ENCODE results near the gene RNF150. TPM values are rescaled to one million over a fixed set of nuclear protein-coding genes. Genes with fewer than 3 reads are reported as not detected.

The RNF150 gene
- total RNA-seq, 1 donor from 2014 or later = 56.5 TPM

DNA sequence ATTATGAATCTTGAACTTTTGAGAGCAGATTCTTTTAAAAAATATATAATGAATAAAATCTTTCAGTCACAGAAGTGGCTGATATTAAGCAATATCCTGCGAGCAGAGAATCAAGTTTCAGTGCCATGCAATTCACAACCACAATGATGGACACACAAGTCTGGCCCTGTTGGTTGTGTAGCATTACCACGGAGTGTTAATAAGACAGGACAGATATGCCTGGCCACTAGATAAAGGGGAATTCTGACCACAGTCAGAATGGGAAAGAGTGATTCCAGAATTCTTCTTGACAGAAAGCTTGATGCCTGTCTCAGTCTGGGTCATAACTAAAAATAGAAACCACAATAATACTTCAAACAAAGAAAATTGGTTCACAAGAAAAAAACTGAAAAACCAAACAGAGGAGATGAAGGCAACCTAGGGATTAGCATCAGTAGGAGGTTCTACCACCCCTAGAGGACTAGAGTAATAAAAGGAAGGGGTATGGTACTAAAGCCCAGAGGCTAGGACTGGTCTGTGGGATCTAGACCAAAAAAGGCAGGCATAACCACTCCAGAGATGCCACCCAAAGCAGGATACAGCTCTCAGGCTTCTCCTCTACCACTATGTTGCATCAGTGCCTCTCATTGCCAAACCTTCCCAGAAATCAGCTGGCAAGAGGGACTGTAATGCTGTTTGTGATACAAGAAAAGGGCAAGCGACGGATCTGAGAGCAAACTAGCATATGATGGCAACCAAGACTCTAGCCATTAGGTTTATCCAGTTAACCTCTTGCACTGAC lies 59.0 kb downstream of the RNF150 start:
- H3K36me3 Mint-ChIP-seq (ENCODE audit: unreplicated experiment) = peaks cover 2% of the 10 kb centered on the region
- H3K4me1 Mint-ChIP-seq (ENCODE audit: unreplicated experiment) = peaks cover 44% of the 10 kb centered on the region
- no peak overlapping the region for H3K4me3 Mint-ChIP-seq (ENCODE audit: unreplicated experiment)
- DNase-seq (ENCODE audit: extremely low spot score, unreplicated experiment) = no peak
- H3K27ac Mint-ChIP-seq (ENCODE audit: unreplicated experiment) = peak overlapping the region; percentile 36
- no peaks in the 10 kb centered on the region for H3K9me3 Mint-ChIP-seq (ENCODE audit: unreplicated experiment)
- TF ChIP-seq, protein P1, sequence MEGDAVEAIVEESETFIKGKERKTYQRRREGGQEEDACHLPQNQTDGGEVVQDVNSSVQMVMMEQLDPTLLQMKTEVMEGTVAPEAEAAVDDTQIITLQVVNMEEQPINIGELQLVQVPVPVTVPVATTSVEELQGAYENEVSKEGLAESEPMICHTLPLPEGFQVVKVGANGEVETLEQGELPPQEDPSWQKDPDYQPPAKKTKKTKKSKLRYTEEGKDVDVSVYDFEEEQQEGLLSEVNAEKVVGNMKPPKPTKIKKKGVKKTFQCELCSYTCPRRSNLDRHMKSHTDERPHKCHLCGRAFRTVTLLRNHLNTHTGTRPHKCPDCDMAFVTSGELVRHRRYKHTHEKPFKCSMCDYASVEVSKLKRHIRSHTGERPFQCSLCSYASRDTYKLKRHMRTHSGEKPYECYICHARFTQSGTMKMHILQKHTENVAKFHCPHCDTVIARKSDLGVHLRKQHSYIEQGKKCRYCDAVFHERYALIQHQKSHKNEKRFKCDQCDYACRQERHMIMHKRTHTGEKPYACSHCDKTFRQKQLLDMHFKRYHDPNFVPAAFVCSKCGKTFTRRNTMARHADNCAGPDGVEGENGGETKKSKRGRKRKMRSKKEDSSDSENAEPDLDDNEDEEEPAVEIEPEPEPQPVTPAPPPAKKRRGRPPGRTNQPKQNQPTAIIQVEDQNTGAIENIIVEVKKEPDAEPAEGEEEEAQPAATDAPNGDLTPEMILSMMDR (IDR thresholded peaks at IDR 0.05) = no peak
- H3K27me3 Mint-ChIP-seq (ENCODE audit: unreplicated experiment) = no peaks in the 10 kb centered on the region

DNA sequence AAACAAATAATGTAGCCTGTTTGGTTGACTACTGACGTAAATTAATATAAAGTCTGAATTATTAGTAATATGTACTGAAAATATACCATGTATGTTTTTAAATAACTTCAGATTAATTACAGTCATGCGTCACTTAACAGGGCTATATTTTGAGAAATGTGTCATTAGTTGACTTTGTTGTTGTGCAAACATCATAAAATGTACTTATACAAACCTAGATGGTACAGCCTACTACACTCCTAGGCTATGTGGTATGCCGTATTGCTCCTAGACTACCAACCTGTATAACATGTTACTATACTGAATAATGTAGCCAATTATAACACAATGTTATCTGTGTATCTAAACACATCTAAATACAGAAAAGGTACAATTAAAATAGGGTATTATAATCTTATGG lies 66.6 kb downstream of the RNF150 start:
- peaks cover 10% of the 10 kb centered on the region for H3K4me1 Mint-ChIP-seq (ENCODE audit: unreplicated experiment)
- H3K4me3 Mint-ChIP-seq (ENCODE audit: unreplicated experiment) = no peak overlapping the region
- TF ChIP-seq, protein P1 (IDR thresholded peaks at IDR 0.05) = no peak
- peaks cover 2% of the 10 kb centered on the region for H3K36me3 Mint-ChIP-seq (ENCODE audit: unreplicated experiment)
- H3K27me3 Mint-ChIP-seq (ENCODE audit: unreplicated experiment) = no peaks in the 10 kb centered on the region
- no peaks in the 10 kb centered on the region for H3K9me3 Mint-ChIP-seq (ENCODE audit: unreplicated experiment)
- no peak overlapping the region for H3K27ac Mint-ChIP-seq (ENCODE audit: unreplicated experiment)
- DNase-seq (ENCODE audit: extremely low spot score, unreplicated experiment) = no peak

DNA sequence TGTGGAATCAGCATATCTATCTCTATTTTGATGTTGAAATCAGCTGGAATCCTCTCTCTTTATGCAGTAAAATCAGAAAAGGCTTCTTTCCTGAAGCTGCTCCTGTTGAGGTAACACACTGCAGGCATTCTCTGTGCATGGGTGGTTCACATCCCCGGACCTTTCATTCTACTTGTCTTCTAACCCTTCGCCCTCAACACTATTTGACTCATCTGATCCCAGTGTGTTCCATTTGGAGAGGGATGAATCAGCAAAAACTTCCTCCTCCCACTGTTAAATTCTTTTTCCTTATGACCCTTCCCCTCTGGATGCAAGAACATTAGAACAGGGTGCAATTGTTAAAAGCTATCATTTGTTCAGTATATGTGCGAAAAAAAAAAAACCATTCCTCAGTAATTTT lies 67.4 kb downstream of the RNF150 start:
- H3K27me3 Mint-ChIP-seq (ENCODE audit: unreplicated experiment) = no peaks in the 10 kb centered on the region
- DNase-seq (ENCODE audit: extremely low spot score, unreplicated experiment) = no peak
- H3K27ac Mint-ChIP-seq (ENCODE audit: unreplicated experiment) = peak overlapping the region; percentile 57

DNA sequence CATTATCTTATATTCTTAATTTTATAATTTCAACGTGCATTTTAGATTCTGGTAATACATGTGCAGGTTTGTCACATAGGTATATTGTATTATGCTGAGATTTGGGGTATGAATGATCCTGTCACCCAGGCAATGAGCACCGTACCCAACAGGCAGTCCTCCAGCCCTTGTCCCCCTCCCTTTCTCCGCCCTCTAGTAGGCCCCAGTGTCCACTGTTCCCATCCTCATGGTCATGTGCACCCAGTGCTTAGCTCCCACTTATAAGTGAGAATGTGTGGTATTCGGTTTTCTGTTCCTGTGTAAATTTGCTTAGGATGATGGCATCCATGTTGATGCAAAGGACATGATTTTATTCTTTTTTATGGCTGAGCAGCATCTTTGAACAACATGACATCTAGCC lies 70.6 kb downstream of the RNF150 start:
- Mint-ChIP-seq H3K9me3 (ENCODE audit: unreplicated experiment) (no peaks in the 10 kb centered on the region), H3K36me3 (ENCODE audit: unreplicated experiment) (no peaks in the 10 kb centered on the region), H3K27me3 (ENCODE audit: unreplicated experiment) (no peaks in the 10 kb centered on the region), H3K4me1 (ENCODE audit: unreplicated experiment) (peaks cover 21% of the 10 kb centered on the region), H3K4me3 (ENCODE audit: unreplicated experiment) (no peak overlapping the region), H3K27ac (ENCODE audit: unreplicated experiment) (no peak overlapping the region)
- TF ChIP-seq, protein P1 (IDR thresholded peaks at IDR 0.05) = no peak
- DNase-seq (ENCODE audit: extremely low spot score, unreplicated experiment) = no peak

More for the DNA sequence above, 67.4 kb downstream of the RNF150 start:
- Mint-ChIP-seq H3K4me3 (ENCODE audit: unreplicated experiment) (no peak overlapping the region), H3K4me1 (ENCODE audit: unreplicated experiment) (peaks cover 10% of the 10 kb centered on the region), H3K9me3 (ENCODE audit: unreplicated experiment) (no peaks in the 10 kb centered on the region), H3K36me3 (ENCODE audit: unreplicated experiment) (peaks cover 2% of the 10 kb centered on the region)
- TF ChIP-seq, protein P1 (IDR thresholded peaks at IDR 0.05) = no peak

DNA sequence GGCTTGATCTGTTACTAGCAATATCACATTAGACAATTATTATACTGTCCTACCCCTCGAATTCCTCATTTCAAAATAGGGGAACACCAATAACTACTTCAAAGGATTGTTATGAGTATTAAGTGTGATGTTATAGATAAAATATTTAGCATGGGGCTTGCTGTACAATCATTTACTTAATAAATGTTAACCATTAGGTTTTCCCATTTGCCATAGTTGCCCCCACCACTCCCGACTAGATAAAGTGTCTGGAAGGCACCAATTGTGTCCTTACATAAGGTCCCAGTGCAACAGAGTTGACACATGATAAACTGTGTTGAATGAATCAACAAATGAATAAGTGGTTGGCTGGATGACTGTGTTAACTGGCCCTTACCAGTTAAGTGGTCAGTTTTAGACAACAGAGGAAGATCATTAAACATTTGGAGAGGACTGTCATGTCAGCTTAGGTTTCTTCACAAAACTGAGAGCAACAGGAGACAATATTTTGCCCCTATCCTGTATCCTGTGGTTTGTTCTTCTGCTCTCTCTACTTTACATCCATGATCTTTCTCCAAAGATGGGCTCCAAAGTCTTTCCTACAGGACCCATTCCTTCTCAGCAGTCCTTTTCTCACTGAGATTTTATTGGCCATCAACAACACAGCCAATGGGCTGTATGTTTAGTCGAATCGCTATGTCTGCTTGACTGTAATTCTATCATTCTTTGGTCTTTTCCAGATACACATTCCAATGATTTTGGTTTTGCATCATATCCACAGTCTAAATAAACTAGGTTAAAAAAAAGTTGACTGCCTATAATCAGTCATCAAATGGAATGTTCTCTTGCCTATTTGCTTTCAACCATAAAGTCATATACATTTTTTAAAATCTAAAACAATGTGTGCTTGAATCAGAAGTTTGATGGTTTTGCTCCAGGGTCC lies 74.4 kb downstream of the RNF150 start:
- Mint-ChIP-seq H3K9me3 (ENCODE audit: unreplicated experiment) (no peaks in the 10 kb centered on the region), H3K27ac (ENCODE audit: unreplicated experiment) (peak overlapping the region; percentile 83), H3K27me3 (ENCODE audit: unreplicated experiment) (no peaks in the 10 kb centered on the region), H3K4me1 (ENCODE audit: unreplicated experiment) (peaks cover 11% of the 10 kb centered on the region), H3K36me3 (ENCODE audit: unreplicated experiment) (no peaks in the 10 kb centered on the region), H3K4me3 (ENCODE audit: unreplicated experiment) (no peak overlapping the region)
- TF ChIP-seq, protein P1 (IDR thresholded peaks at IDR 0.05) = no peak
- no peak for DNase-seq (ENCODE audit: extremely low spot score, unreplicated experiment)

Data from osteocyte (in vitro differentiated cells).